ENCODE results near the gene C5AR2.

DNA sequence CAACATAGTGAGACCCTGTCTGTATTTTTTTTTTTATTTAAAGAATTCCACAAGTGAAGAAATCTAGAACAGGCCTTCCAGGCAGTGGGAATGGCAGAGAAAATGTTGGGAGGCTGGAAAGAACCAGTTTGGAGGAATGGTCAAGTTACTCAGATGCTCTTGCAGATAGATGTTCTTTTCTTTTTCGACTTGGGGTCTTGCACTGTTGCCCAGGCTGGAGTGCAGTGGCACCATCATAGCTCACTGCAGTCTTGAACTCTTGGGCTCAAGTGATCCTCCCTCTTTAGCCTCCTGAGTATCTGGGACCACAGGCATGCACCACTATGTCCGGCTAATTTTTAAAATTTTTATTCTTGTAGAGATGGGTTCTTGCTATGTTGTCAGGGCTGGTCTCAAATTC lies 21.7 kb upstream of the C5AR2 start:
- no peak for TF ChIP-seq AFF4 (CRISPR knock-in tag; IDR thresholded peaks at IDR 0.05; ENCODE audit: borderline replicate concordance)
- TF ChIP-seq, protein P1, sequence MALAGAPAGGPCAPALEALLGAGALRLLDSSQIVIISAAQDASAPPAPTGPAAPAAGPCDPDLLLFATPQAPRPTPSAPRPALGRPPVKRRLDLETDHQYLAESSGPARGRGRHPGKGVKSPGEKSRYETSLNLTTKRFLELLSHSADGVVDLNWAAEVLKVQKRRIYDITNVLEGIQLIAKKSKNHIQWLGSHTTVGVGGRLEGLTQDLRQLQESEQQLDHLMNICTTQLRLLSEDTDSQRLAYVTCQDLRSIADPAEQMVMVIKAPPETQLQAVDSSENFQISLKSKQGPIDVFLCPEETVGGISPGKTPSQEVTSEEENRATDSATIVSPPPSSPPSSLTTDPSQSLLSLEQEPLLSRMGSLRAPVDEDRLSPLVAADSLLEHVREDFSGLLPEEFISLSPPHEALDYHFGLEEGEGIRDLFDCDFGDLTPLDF (CRISPR knock-in tag; IDR thresholded peaks at IDR 0.05) = no peak
- no peak for TF ChIP-seq TEAD4 (CRISPR knock-in tag; IDR thresholded peaks at IDR 0.05)
- no peak for TF ChIP-seq ZNF232 (CRISPR knock-in tag; IDR thresholded peaks at IDR 0.05)
- TF ChIP-seq, protein P2, sequence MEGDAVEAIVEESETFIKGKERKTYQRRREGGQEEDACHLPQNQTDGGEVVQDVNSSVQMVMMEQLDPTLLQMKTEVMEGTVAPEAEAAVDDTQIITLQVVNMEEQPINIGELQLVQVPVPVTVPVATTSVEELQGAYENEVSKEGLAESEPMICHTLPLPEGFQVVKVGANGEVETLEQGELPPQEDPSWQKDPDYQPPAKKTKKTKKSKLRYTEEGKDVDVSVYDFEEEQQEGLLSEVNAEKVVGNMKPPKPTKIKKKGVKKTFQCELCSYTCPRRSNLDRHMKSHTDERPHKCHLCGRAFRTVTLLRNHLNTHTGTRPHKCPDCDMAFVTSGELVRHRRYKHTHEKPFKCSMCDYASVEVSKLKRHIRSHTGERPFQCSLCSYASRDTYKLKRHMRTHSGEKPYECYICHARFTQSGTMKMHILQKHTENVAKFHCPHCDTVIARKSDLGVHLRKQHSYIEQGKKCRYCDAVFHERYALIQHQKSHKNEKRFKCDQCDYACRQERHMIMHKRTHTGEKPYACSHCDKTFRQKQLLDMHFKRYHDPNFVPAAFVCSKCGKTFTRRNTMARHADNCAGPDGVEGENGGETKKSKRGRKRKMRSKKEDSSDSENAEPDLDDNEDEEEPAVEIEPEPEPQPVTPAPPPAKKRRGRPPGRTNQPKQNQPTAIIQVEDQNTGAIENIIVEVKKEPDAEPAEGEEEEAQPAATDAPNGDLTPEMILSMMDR (IDR thresholded peaks at IDR 0.05) = no peak
- TF ChIP-seq ATF6 (CRISPR knock-in tag; IDR thresholded peaks at IDR 0.05) = no peak
- no peak for TF ChIP-seq TP53 (CRISPR knock-in tag; IDR thresholded peaks at IDR 0.05)
- TF ChIP-seq ERG (CRISPR knock-in tag; IDR thresholded peaks at IDR 0.05) = no peak

Data from WTC11 (cell line).